ENCODE measurements around the gene VPS13D. TPM values are rescaled to one million over a fixed set of nuclear protein-coding genes. Genes with fewer than 3 reads are reported as not detected.

VPS13D gene
- total RNA-seq, 6 experiments from 2014 or later, result 25.9 to 36.9 (median 30.8) TPM

DNA sequence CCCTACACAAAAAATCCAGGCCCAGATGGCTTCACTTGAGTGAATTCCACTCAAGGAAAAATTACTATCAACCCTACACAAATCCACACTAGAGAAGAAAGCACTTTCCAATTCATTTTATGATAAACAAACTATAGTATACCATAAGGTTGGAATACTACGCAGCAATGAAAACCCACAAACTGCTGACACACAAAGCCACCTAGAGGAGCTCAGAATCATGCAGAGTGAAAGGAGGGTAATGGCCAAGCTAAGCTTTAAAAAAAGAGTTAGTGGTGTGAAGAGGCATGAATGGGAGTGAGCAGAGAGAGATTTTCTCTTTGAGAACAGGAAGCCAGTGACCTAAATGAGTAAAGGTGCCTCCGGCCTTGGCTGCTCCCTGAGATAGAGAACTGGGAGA is 294.4 kb downstream of the VPS13D start:
- 100% methylated on average over 2 of the region's 2 CpGs for WGBS (ENCODE audit: insufficient coverage, low coverage, low lambda C conversion rate, missing lambda C conversion rate)
- no peaks in the 10 kb centered on the region for H3K36me3 ChIP-seq
- H3K9me3 ChIP-seq, result no peaks in the 10 kb centered on the region
- H3K27me3 ChIP-seq, result no peaks in the 10 kb centered on the region
- peaks cover 0 to 53% (median 14%) of the 10 kb centered on the region in 4 donors for H3K4me1 ChIP-seq
- intact Hi-C loops (cut with DNase I), result loop anchor here (10.0 kb wide), 1 partner anchor 69 kb away; no protein-coding TSS in a partner anchor
- peak overlapping the region; percentile 52 to 95 (median 55) for H3K27ac ChIP-seq
- ATAC-seq, result no peak
- TF ChIP-seq, protein P1, sequence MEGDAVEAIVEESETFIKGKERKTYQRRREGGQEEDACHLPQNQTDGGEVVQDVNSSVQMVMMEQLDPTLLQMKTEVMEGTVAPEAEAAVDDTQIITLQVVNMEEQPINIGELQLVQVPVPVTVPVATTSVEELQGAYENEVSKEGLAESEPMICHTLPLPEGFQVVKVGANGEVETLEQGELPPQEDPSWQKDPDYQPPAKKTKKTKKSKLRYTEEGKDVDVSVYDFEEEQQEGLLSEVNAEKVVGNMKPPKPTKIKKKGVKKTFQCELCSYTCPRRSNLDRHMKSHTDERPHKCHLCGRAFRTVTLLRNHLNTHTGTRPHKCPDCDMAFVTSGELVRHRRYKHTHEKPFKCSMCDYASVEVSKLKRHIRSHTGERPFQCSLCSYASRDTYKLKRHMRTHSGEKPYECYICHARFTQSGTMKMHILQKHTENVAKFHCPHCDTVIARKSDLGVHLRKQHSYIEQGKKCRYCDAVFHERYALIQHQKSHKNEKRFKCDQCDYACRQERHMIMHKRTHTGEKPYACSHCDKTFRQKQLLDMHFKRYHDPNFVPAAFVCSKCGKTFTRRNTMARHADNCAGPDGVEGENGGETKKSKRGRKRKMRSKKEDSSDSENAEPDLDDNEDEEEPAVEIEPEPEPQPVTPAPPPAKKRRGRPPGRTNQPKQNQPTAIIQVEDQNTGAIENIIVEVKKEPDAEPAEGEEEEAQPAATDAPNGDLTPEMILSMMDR (IDR thresholded peaks at IDR 0.05), result no peak
- TF ChIP-seq POLR2A (IDR thresholded peaks at IDR 0.05), result no peak
- no peak overlapping the region for H3K4me3 ChIP-seq
- no peak for DNase-seq

DNA sequence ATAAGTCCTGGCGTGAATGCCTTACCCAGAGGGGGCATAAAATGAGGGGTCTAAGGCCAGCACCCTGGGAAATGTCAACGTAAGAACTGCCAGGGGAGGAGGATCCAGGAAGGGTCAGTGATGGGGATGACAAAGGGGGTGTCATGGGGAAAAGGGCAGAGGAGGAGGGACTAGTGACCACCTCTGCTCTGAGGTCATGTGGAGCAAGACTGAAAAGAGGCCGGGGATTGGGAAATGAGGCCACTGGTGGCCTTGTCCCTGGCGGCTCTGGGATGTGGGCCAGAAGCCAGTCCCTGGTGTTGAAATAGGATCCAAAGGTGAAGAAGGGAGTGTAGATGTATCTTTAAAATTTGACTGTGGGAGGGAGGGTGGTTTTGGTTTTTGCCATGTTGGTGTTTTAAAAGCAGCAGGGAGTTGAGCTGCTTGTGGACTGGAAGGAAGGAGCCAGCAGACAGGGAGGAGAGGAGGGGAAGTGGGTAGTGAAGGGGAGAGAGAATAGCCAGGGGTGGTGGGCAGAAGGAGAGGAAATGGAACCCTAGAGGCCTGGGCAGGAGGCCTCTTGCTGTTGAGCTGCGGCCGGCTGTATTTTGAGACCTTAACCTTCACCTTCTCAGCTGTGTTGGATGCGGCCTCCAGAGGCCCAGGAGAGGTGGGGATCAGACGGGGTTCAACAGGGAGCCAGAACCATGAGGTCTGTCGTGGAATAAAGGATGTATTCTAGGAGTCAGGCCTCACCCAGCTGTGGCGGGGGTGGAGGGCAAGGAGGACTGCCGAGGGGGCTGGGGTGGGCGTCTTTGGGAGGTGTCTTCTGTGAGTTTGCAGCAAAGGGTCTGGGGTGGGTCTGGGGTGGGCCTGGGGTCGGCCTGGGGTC is 295.7 kb downstream of the VPS13D start:
- peak overlapping the region; percentile 16 to 48 (median 46) for H3K4me3 ChIP-seq
- no peaks in the 10 kb centered on the region for H3K36me3 ChIP-seq
- intact Hi-C loops (cut with DNase I), result loop anchor here (10.0 kb wide), 1 partner anchor 71 kb away; no protein-coding TSS in a partner anchor
- peak; percentile 40 to 74 (median 58) for ATAC-seq
- TF ChIP-seq, protein P1 (IDR thresholded peaks at IDR 0.05), result no peak
- peak; percentile 49 for TF ChIP-seq POLR2A (IDR thresholded peaks at IDR 0.05)
- H3K27ac ChIP-seq, result peak overlapping the region; percentile 55 to 95 (median 80)
- peak; percentile 80 to 93 (median 88) for DNase-seq
- no peaks in the 10 kb centered on the region for H3K9me3 ChIP-seq
- WGBS (ENCODE audit: insufficient coverage, low coverage, low lambda C conversion rate, missing lambda C conversion rate), result 25% methylated on average over 10 of the region's 13 CpGs
- H3K4me1 ChIP-seq, result peaks cover 0 to 65% (median 19%) of the 10 kb centered on the region in 4 donors
- no peaks in the 10 kb centered on the region for H3K27me3 ChIP-seq

DNA sequence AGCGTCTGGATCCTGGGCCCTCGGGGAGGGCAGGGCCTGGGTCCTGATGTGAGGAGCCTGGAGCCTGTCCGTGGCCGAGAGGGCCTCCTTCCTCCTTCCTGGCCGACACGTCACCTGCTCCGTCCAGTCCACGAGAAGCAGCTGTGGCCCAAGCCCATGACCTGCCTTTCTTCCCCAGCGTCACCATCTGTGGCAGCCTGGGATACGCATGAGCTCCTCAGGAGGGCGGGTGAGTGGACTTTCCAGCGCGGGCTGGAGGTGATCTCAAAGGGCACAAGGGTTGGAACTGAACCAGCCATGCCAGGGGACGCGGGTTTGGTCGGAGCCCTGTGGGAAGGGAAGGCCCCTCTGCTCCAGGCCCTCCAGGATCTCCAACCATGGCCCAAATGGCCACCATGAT is 297.7 kb downstream of the VPS13D start:
- ATAC-seq (peak; percentile 57 to 73 (median 66)), DNase-seq (peak; percentile 87 to 94 (median 91))
- Histone ChIP-seq H3K9me3 (no peaks in the 10 kb centered on the region), H3K27me3 (no peaks in the 10 kb centered on the region), H3K36me3 (no peaks in the 10 kb centered on the region), H3K4me1 (peaks cover 0 to 77% (median 19%) of the 10 kb centered on the region in 4 donors), H3K4me3 (peak overlapping the region; percentile 18 to 49 (median 48)), H3K27ac (peak overlapping the region; percentile 55 to 95 (median 80))
- 33% methylated on average over 1 of the region's 16 CpGs for WGBS (ENCODE audit: insufficient coverage, low coverage, low lambda C conversion rate, missing lambda C conversion rate)
- intact Hi-C loops (cut with DNase I), result loop anchor here (10.0 kb wide), 1 partner anchor 73 kb away; no protein-coding TSS in a partner anchor
- TF ChIP-seq, protein P1 (IDR thresholded peaks at IDR 0.05), result no peak
- peak; percentile 51 for TF ChIP-seq POLR2A (IDR thresholded peaks at IDR 0.05)

DNA sequence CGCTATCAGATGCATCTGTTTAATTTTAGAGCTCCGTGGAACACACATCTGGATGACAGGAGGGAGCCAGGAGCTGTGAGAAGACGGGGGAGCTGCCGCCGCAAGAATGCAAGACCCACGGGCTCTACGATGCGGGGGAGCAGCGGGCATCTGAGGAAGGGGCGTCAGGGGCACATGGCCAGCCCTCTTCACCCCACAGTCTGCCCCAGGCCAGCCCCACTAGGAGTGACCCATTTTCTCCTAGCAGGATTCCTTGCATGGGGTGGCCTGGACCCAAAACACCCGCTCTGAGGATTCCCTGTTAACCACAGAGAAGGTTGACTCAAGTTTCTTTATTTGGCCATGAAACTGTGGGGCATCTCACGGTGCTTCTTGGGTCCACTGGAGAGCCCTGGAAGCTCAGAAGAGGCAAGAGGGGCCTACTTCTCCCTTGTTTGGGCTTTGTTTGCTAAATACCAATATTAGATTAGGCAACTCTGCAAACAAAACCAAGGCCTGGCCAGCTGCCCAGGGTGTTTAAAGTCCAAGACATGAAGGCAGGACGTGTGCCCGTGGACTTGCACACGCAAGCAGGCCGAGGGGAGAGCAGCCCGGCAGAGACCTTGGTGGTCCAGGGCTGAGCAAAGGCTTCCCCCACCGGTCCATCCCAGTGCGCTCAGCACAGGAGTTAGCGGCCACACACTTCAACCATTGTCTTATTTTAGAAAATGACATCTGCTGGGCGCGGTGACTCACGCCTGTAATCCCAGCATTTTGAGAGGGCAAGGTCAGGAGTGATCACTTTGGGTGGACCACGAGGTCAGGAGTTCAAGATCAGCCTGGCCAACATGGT is 298.4 kb downstream of the VPS13D start:
- intact Hi-C loops (cut with DNase I), result loop anchor here (2.0 to 10.0 kb wide), 2 partner anchors 73 to 91 kb away; partner anchors contain the start of gene DHRS3 (in 1 of the 2)

More for the DNA sequence above, 298.4 kb downstream of the VPS13D start:
- ATAC-seq (peak; percentile 45 to 62 (median 58)), DNase-seq (peak; percentile 90 to 94 (median 90))
- peaks cover 0 to 72% (median 17%) of the 10 kb centered on the region in 4 donors for H3K4me1 ChIP-seq
- H3K27me3 ChIP-seq, result no peaks in the 10 kb centered on the region
- H3K36me3 ChIP-seq, result no peaks in the 10 kb centered on the region
- peak overlapping the region; percentile 18 to 49 (median 48) for H3K4me3 ChIP-seq
- peak overlapping the region; percentile 55 to 95 (median 80) for H3K27ac ChIP-seq
- H3K9me3 ChIP-seq, result no peaks in the 10 kb centered on the region
- 18% methylated on average over 14 of the region's 24 CpGs for WGBS (ENCODE audit: insufficient coverage, low coverage, low lambda C conversion rate, missing lambda C conversion rate)
- TF ChIP-seq, protein P1 (IDR thresholded peaks at IDR 0.05), result no peak
- TF ChIP-seq POLR2A (IDR thresholded peaks at IDR 0.05), result peak; percentile 29

Data from right lobe of liver (tissue), 6 donors.